Osteoblast (primary cell): ENCODE results near the gene POLR1E. TPM values are rescaled to one million over a fixed set of nuclear protein-coding genes. Genes with fewer than 3 reads are reported as not detected.

Source experiments
- DNase-seq: peaks from one replicate; pipeline ENCODE4 v3.0.0; 2011; ENCODE audit warnings: low spot score, mixed read lengths; ENCODE audit not compliant: insufficient read length; ENCODE audit errors: missing footprints
- H2AFZ ChIP-seq: 2 replicates; pipeline ENCODE4 v1.6.0; 2011; ENCODE audit warnings: mild to moderate bottlenecking, low read length
- H3K27ac ChIP-seq: 2 replicates; pipeline ENCODE4 v1.5.1; 2011; ENCODE audit warnings: mild to moderate bottlenecking, low read depth, low read length, moderate library complexity
- H3K27me3 ChIP-seq: 2 replicates; pipeline ENCODE4 v1.6.0; 2012; ENCODE audit warnings: mild to moderate bottlenecking, control low read depth, inconsistent platforms, low read length, moderate library complexity; ENCODE audit not compliant: insufficient read depth
- H3K36me3 ChIP-seq: 2 replicates; pipeline ENCODE4 v1.5.1; 2011; ENCODE audit warnings: mild to moderate bottlenecking, low read length, control low read depth, moderate library complexity; ENCODE audit not compliant: insufficient read depth
- H3K4me1 ChIP-seq: 2 replicates; pipeline ENCODE4 v1.5.1; 2011; ENCODE audit warnings: mild to moderate bottlenecking, low read length, control low read depth, moderate library complexity; ENCODE audit not compliant: insufficient read depth
- H3K4me2 ChIP-seq: 2 replicates; pipeline ENCODE4 v1.6.0; 2011; ENCODE audit warnings: mild to moderate bottlenecking, low read length; ENCODE audit not compliant: insufficient read depth
- H3K4me3 ChIP-seq: fragments of 200-600 bp; sonication (generic); 3 replicates; pipeline ENCODE4 v1.5.1; 2012; ENCODE audit warnings: mild to moderate bottlenecking, low read length, inconsistent platforms; ENCODE audit not compliant: insufficient read depth
- H3K79me2 ChIP-seq: 2 replicates; pipeline ENCODE4 v1.6.0; 2012; ENCODE audit warnings: mild to moderate bottlenecking, low read length, control low read depth, inconsistent platforms; ENCODE audit not compliant: insufficient read depth
- H3K9me3 ChIP-seq: 2 replicates; pipeline ENCODE4 v1.5.1; 2011; ENCODE audit warnings: low read depth, low read length, control low read depth
- H4K20me1 ChIP-seq: 2 replicates; pipeline ENCODE4 v1.6.0; 2012; ENCODE audit warnings: mild to moderate bottlenecking, low read length, control low read depth; ENCODE audit not compliant: insufficient read depth
- total RNA-seq: library from RNA; depleted of rRNA; stranded (reverse); fragments of >200 nt; gene quantifications from 2 replicates; pipeline ENCODE4 v1.2.3, GENCODE V29; 2012
- TF ChIP-seq, protein P1 (sequence below): IDR thresholded peaks from 2 replicates; pipeline ENCODE4 v1.5.1; 2011; ENCODE audit warnings: mild to moderate bottlenecking, low read depth, low read length, moderate library complexity; ENCODE audit errors: extremely low read depth

Gene POLR1E
- total RNA-seq, 1 donor: 33.3 TPM

DNA sequence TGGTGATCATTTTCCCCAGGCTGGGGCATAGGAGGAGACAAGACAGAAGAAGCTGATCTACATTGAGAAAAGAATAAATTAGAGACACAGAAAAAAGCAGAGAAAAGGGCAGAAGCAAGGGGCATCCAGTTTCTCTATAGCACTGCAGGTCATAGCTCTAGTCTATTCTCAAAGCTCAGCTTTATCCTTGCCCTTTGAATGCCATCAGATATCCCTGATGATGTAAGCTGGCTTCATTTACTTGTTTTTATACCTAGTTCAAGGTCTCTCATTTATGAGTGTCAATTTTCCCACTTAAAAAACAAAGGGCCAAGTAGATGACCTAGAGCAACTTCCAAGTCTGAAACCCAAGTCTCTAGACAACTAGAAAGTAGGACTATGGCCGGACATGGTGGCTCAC lies 57.7 kb downstream of the POLR1E start:
- Histone ChIP-seq H3K9me3 (no peaks in the 10 kb centered on the region), H3K4me1 (no peaks in the 10 kb centered on the region), H3K27me3 (no peaks in the 10 kb centered on the region), H3K36me3 (peaks cover 14% of the 10 kb centered on the region), H3K4me3 (no peak overlapping the region), H3K4me2 (no peak overlapping the region), H3K79me2 (no peaks in the 10 kb centered on the region), H3K27ac (no peak overlapping the region), H4K20me1 (peaks cover 6% of the 10 kb centered on the region), H2AFZ (no peak overlapping the region)
- DNase-seq: no peak
- TF ChIP-seq, protein P1, sequence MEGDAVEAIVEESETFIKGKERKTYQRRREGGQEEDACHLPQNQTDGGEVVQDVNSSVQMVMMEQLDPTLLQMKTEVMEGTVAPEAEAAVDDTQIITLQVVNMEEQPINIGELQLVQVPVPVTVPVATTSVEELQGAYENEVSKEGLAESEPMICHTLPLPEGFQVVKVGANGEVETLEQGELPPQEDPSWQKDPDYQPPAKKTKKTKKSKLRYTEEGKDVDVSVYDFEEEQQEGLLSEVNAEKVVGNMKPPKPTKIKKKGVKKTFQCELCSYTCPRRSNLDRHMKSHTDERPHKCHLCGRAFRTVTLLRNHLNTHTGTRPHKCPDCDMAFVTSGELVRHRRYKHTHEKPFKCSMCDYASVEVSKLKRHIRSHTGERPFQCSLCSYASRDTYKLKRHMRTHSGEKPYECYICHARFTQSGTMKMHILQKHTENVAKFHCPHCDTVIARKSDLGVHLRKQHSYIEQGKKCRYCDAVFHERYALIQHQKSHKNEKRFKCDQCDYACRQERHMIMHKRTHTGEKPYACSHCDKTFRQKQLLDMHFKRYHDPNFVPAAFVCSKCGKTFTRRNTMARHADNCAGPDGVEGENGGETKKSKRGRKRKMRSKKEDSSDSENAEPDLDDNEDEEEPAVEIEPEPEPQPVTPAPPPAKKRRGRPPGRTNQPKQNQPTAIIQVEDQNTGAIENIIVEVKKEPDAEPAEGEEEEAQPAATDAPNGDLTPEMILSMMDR: no peak

DNA sequence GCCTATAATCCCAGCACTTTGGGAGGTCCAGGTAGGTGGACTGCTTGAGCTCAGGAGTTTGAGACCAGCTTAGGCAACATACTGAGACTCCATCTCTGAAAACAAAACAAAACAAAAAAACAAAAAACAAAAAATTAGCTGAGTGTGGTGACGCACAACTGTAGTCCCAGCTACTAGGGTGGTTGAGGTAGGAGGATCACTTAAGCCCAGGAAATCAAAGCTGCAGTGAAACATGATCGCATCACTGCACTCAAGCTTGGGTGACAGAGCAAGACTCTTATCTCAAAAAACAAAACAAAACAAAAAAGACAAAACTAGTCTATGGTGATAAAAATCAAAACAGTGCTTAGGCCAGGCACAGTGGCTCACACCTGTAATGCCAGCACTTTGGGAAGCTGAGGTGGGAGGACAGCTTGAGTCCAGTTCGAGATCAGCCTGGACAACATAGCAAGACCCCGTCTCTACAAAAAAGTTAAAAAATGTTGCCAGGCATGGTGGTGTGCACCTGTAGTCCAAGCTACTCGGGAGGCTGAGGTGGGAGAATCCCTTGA lies 61.7 kb downstream of the POLR1E start:
- Histone ChIP-seq H3K27me3 (no peaks in the 10 kb centered on the region), H3K9me3 (no peaks in the 10 kb centered on the region), H3K27ac (no peak overlapping the region), H3K4me1 (peaks cover 8% of the 10 kb centered on the region), H4K20me1 (peaks cover 19% of the 10 kb centered on the region), H3K36me3 (no peaks in the 10 kb centered on the region), H2AFZ (no peak overlapping the region), H3K79me2 (no peaks in the 10 kb centered on the region), H3K4me2 (no peak overlapping the region), H3K4me3 (no peak overlapping the region)
- TF ChIP-seq, protein P1: no peak
- no peak for DNase-seq

DNA sequence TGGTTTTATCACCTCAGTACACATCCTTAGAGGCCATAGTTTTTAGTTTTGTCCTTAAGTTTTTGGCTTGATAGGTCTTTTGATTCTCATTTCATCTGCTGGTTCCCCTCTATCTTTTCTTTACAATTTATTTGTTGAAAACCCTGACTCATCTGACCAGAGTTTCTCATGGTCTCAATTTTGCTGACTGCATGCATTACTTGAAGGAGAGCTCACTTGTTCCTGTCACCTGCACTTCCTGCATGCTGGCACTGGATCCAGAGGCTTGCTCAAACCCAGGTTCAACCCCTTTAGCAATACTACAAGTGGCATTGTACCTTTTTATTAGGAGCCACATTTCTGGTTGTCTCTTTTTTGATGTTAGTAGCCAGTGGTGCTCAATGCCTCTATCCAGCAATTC lies 63.8 kb downstream of the POLR1E start:
- no peak overlapping the region for H3K27ac ChIP-seq
- no peaks in the 10 kb centered on the region for H3K79me2 ChIP-seq
- peaks cover 19% of the 10 kb centered on the region for H4K20me1 ChIP-seq
- H3K9me3 ChIP-seq: no peaks in the 10 kb centered on the region
- no peaks in the 10 kb centered on the region for H3K36me3 ChIP-seq
- TF ChIP-seq, protein P1: no peak
- no peaks in the 10 kb centered on the region for H3K27me3 ChIP-seq
- DNase-seq: no peak
- H3K4me1 ChIP-seq: peaks cover 8% of the 10 kb centered on the region
- H2AFZ ChIP-seq: no peak overlapping the region
- H3K4me3 ChIP-seq: no peak overlapping the region
- H3K4me2 ChIP-seq: no peak overlapping the region

DNA sequence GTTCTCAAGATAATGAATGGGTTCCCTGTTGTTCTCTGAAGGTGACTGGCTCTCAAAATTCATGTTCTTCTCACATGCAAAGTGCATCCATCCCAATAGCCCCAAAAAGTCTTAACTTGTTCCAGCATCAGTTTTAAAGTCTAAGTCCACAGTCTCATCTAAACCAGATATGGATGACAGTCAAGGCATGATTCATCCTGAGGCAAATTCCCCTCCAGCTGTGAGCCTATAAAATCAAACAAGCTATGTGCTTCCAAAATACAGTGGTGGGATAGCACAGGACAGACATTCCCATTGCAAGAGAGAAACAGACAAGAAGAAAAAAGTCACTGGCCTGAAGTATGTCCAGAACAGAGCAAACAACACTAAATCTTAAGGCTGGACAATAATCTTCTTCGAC lies 65.0 kb downstream of the POLR1E start:
- peak; percentile 68 for DNase-seq
- Histone ChIP-seq H3K36me3 (no peaks in the 10 kb centered on the region), H3K27me3 (no peaks in the 10 kb centered on the region), H3K27ac (no peak overlapping the region), H3K4me2 (no peak overlapping the region), H3K4me1 (peaks cover 8% of the 10 kb centered on the region), H3K9me3 (no peaks in the 10 kb centered on the region), H3K4me3 (no peak overlapping the region), H4K20me1 (peaks cover 22% of the 10 kb centered on the region), H3K79me2 (no peaks in the 10 kb centered on the region), H2AFZ (no peak overlapping the region)
- TF ChIP-seq, protein P1: no peak
